Muscle layer of duodenum (tissue), 2 donors: Measurements from ENCODE around the gene CHRND.

Experiments used
- H3K27ac ChIP-seq: one replicate; pipeline ENCODE4 v1.7.0; 2013; ENCODE audit warnings: mild to moderate bottlenecking, low read length
- H3K27me3 ChIP-seq: one replicate; pipeline ENCODE4 v1.7.0; 2013; ENCODE audit warnings: low read depth, mild to moderate bottlenecking, control low read depth, low read length
- H3K36me3 ChIP-seq, 2 donors: one replicate each; pipeline ENCODE4 v1.7.0; 2013; ENCODE audit warnings: low read length in 2 of 2, control low read depth in 1 of 2, mild to moderate bottlenecking in 1 of 2; ENCODE audit not compliant: insufficient read depth in 2 of 2, control insufficient read depth in 1 of 2
- H3K4me1 ChIP-seq, 2 donors: one replicate each; pipeline ENCODE4 v1.7.0; 2013; ENCODE audit warnings: low read length in 2 of 2, mild to moderate bottlenecking in 2 of 2, control low read depth in 1 of 2, moderate library complexity in 1 of 2; ENCODE audit not compliant: insufficient read depth in 2 of 2, control insufficient read depth in 1 of 2
- H3K4me3 ChIP-seq, 2 donors: one replicate each; pipeline ENCODE4 v1.7.0; 2013; ENCODE audit warnings: low read length in 2 of 2, low read depth in 1 of 2, mild to moderate bottlenecking in 1 of 2
- H3K9me3 ChIP-seq, 2 donors: one replicate each; pipeline ENCODE4 v1.7.0; 2013; ENCODE audit warnings: low read length in 2 of 2, control low read depth in 1 of 2, mild to moderate bottlenecking in 1 of 2; ENCODE audit not compliant: control insufficient read depth in 1 of 2
- donor health status: healthy.

CHRND gene

DNA sequence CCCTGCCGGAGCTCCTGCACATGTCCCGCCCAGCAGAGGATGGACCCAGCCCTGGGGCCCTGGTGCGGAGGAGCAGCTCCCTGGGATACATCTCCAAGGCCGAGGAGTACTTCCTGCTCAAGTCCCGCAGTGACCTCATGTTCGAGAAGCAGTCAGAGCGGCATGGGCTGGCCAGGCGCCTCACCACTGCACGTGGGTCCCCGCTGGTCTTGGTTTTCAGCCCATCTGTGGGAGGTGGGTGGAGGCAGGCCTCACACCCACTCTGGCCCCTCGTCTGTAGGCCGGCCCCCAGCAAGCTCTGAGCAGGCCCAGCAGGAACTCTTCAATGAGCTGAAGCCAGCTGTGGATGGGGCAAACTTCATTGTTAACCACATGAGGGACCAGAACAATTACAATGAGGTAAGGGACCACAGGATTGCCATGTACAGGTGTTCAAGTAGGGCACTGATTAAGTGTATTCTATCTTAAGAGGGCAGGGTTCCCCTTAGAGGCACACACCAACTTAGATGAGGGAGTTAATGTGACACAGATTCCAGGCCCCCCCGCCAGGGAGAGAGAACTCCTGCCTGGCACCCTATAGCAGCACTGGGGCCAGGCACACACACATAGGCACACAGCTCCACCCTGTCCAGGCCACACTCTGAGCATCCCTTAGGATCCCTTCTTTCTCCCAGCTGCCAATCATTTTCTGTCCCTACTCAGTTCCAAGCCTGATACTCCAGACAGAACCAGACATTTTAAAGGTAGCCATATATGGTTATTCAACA is 8.2 kb downstream of the CHRND start:
- Histone ChIP-seq H3K9me3 (no peaks in the 10 kb centered on the region), H3K36me3 (no peaks in the 10 kb centered on the region), H3K4me3 (no peak overlapping the region), H3K27ac (no peak overlapping the region), H3K27me3 (peaks cover 5% of the 10 kb centered on the region), H3K4me1 (no peaks in the 10 kb centered on the region)

DNA sequence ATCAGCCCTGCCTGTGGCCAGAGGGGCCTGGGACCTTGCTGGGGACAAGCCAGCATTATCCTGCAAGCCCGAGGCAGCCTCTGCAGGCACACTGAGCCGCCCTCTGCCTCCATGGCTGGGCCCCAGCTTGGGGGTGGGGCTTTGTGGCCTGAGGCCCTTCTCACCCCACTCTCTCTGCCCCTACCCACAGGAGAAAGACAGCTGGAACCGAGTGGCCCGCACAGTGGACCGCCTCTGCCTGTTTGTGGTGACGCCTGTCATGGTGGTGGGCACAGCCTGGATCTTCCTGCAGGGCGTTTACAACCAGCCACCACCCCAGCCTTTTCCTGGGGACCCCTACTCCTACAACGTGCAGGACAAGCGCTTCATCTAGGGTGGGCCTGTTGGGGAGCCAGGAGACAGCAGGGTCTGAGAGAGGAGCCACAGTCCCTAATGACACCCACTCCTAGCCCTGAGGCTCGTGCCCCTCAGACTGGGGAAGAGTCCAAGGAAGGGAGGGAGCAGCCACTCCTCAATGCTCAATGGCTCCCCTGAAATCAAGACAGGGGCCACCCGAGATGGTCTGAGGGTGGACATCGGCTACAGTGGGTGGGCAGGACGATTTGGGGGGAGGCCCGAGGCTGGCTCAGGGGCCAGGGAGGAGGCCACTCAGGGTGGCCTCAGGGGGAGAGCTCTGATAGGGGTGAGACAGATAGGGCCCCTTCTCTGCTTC is 9.1 kb downstream of the CHRND start:
- Histone ChIP-seq H3K9me3 (no peaks in the 10 kb centered on the region), H3K4me1 (no peaks in the 10 kb centered on the region), H3K4me3 (no peak overlapping the region), H3K27me3 (peaks cover 4% of the 10 kb centered on the region), H3K36me3 (no peaks in the 10 kb centered on the region), H3K27ac (no peak overlapping the region)

GRCh38 chr2:232535761-232536530 is 10.0 kb downstream of the CHRND start:
- Histone ChIP-seq H3K4me3 (no peak overlapping the region), H3K27me3 (no peaks in the 10 kb centered on the region), H3K9me3 (no peaks in the 10 kb centered on the region), H3K27ac (no peak overlapping the region), H3K36me3 (no peaks in the 10 kb centered on the region), H3K4me1 (no peaks in the 10 kb centered on the region)

DNA sequence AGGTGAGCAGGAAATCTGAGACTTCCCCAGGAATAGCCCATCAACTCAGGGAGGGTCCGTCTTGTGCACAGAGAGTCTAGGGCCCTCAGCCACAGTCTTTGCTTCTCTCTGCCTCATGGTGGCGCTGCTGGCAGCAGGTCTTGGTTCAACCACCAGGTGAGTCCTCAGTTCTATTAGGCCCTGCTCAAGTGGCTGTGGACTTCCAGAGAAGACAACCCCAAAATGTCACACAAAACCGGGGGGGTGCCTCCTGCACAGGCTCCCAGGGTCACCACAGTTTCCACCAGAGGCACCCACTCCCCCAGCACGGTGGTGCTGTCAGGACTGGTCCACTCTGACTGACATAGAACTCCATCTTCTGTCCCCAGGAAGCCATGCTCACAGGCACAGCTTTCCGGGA is 11.1 kb downstream of the CHRND start:
- Histone ChIP-seq H3K4me3 (no peak overlapping the region), H3K9me3 (no peaks in the 10 kb centered on the region), H3K27me3 (no peaks in the 10 kb centered on the region), H3K27ac (no peak overlapping the region), H3K36me3 (no peaks in the 10 kb centered on the region), H3K4me1 (no peaks in the 10 kb centered on the region)

DNA sequence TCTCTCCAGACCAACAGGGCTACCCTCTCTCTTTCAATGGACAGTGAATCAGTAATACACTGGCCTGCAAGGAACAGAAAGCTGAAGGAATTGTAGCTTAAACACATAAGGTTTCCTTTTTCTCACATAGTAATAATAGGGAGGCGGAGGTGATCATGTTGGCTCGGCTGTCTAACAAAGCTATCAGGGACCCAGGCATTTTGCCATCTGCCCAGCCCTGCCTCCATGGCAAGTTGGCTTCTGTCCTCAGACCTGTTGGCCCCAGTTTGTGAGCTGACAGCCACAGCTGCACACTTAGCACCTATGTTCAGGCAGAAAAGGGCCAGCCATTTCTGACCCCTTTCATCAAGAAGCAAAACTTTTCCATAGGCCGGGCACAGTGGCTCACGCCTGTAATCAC is 11.5 kb downstream of the CHRND start:
- H3K4me1 ChIP-seq: no peaks in the 10 kb centered on the region
- no peaks in the 10 kb centered on the region for H3K27me3 ChIP-seq
- H3K9me3 ChIP-seq: no peaks in the 10 kb centered on the region
- no peak overlapping the region for H3K4me3 ChIP-seq
- H3K27ac ChIP-seq: no peak overlapping the region
- H3K36me3 ChIP-seq: no peaks in the 10 kb centered on the region

- Histone ChIP-seq H3K9me3 (no peaks in the 10 kb centered on the region), H3K27me3 (no peaks in the 10 kb centered on the region), H3K4me1 (no peaks in the 10 kb centered on the region), H3K36me3 (no peaks in the 10 kb centered on the region), H3K27ac (no peak overlapping the region), H3K4me3 (no peak overlapping the region)
These were observed 12.7 kb downstream of the CHRND start for GRCh38 chr2:232538671-232539070.

GRCh38 chr2:232539298-232540231 is 13.6 kb downstream of the CHRND start, which contains the start of gene CHRNG:
CHRNG (plus strand) TSS chr2:232539692; CDS start chr2:232539748, 56 bp downstream.
- no peaks in the 10 kb centered on the region for H3K9me3 ChIP-seq

DNA sequence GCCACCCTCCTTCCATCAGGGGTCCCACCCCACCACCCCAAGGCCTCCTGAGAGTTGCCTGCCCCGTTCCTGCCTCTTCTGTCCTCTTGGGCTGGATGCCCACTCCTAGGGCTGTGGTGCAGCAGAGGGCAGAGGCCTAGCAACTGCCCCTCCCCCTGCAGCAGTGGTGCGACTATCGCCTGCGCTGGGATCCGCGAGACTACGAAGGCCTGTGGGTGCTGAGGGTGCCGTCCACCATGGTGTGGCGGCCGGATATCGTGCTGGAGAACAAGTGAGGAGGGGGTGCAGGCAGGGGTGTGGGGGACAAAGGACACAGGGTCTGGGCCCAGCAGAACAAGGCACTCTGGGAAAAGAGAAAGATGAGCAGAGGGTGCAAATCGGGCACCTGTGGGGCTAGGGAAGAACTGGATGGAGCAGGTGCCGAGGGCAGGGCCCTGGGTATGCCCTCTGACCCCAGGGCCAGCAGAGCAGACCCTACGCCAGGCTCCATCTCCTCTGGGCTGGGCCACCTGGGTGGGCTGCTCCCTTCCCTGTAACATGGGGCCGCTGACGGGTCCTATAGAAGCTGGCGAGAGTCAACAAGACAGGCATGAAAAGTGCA is 14.6 kb downstream of the CHRND start:
- H3K4me3 ChIP-seq: no peak overlapping the region
- H3K27me3 ChIP-seq: no peaks in the 10 kb centered on the region
- H3K36me3 ChIP-seq: peaks cover 0 to 3% of the 10 kb centered on the region in 2 donors
- H3K27ac ChIP-seq: no peak overlapping the region
- H3K4me1 ChIP-seq: no peaks in the 10 kb centered on the region
- H3K9me3 ChIP-seq: no peaks in the 10 kb centered on the region

More at GRCh38 chr2:232539298-232540231, 13.6 kb downstream of the CHRND start, which contains the start of gene CHRNG:
- Histone ChIP-seq H3K4me3 (no peak within 1 kb of the TSS), H3K27me3 (no peaks in the 10 kb centered on the region), H3K27ac (no peak within 1 kb of the TSS), H3K36me3 (no peaks in the 10 kb centered on the region), H3K4me1 (no peaks in the 10 kb centered on the region)

- H3K27ac ChIP-seq: no peak overlapping the region
- H3K27me3 ChIP-seq: no peaks in the 10 kb centered on the region
- no peaks in the 10 kb centered on the region for H3K9me3 ChIP-seq
- H3K4me3 ChIP-seq: no peak overlapping the region
- no peaks in the 10 kb centered on the region for H3K4me1 ChIP-seq
- peaks cover 0 to 7% of the 10 kb centered on the region in 2 donors for H3K36me3 ChIP-seq
These were observed 15.4 kb downstream of the CHRND start for GRCh38 chr2:232541195-232541960.
